ENCODE measurements around the gene MORN5.

The MORN5 gene

DNA sequence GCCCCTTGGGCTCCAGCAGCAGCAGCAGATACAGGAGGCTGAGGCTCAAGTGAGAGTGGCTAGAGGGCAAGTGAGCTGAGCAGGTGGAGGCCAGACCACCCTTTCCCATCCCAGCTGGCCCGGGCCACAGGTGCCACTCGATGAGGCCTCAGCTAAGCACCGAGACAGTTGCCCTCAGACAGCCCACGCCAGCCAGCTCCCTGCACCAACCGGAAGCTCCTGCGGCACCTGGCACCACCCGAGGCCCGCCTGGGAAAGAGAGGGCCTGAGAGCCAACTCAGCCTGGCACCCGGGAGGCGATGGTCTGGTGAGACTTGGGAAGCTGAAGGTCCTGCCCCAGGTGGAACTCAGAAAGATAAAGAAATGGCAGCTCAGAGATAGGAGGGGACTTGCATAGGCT lies 38.3 kb upstream of the MORN5 start:
- Histone ChIP-seq H3K9ac (no peak overlapping the region), H3K36me3 (ENCODE audit: control insufficient read depth, insufficient read depth, low read length) (no peaks in the 10 kb centered on the region), H3K27me3 (ENCODE audit: control insufficient read depth, insufficient read depth, low read length) (no peaks in the 10 kb centered on the region), H3K4me3 (ENCODE audit: low read depth, low read length) (no peak overlapping the region), H3K9me3 (ENCODE audit: control insufficient read depth, low read length) (no peaks in the 10 kb centered on the region), H2AFZ (no peak overlapping the region), H3K27ac (no peak overlapping the region), H3K4me2 (ENCODE audit: low read length) (no peak overlapping the region), H3K79me2 (no peaks in the 10 kb centered on the region), H3K4me1 (no peaks in the 10 kb centered on the region)
- TF ChIP-seq, protein P1, sequence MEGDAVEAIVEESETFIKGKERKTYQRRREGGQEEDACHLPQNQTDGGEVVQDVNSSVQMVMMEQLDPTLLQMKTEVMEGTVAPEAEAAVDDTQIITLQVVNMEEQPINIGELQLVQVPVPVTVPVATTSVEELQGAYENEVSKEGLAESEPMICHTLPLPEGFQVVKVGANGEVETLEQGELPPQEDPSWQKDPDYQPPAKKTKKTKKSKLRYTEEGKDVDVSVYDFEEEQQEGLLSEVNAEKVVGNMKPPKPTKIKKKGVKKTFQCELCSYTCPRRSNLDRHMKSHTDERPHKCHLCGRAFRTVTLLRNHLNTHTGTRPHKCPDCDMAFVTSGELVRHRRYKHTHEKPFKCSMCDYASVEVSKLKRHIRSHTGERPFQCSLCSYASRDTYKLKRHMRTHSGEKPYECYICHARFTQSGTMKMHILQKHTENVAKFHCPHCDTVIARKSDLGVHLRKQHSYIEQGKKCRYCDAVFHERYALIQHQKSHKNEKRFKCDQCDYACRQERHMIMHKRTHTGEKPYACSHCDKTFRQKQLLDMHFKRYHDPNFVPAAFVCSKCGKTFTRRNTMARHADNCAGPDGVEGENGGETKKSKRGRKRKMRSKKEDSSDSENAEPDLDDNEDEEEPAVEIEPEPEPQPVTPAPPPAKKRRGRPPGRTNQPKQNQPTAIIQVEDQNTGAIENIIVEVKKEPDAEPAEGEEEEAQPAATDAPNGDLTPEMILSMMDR (IDR thresholded peaks at IDR 0.05) = no peak

DNA sequence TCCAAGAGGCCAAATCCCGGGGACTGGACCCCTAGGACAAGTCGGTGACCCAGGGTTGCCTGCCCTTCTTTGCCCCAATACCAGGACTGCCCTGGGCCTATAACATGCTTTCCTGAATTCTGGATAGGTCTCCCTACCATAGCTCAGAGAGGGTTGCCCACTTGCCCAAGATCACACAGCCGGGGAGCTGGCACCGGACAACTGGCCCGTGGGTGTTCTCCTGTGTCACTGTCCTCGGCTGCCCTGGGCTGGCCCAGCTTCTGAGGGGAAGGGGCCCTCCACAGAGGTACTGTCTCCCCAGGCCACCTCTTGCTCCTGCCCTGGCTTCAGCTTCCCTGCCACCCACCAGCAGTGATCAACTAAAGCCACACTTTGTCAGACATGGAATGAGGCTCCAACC lies 37.8 kb upstream of the MORN5 start:
- no peaks in the 10 kb centered on the region for H3K79me2 ChIP-seq
- TF ChIP-seq, protein P1 (IDR thresholded peaks at IDR 0.05) = no peak
- H3K4me3 ChIP-seq (ENCODE audit: low read depth, low read length) = no peak overlapping the region
- no peak overlapping the region for H3K4me2 ChIP-seq (ENCODE audit: low read length)
- no peak overlapping the region for H3K9ac ChIP-seq
- H3K36me3 ChIP-seq (ENCODE audit: control insufficient read depth, insufficient read depth, low read length) = no peaks in the 10 kb centered on the region
- no peaks in the 10 kb centered on the region for H3K27me3 ChIP-seq (ENCODE audit: control insufficient read depth, insufficient read depth, low read length)
- no peaks in the 10 kb centered on the region for H3K4me1 ChIP-seq
- no peak overlapping the region for H2AFZ ChIP-seq
- no peaks in the 10 kb centered on the region for H3K9me3 ChIP-seq (ENCODE audit: control insufficient read depth, low read length)
- H3K27ac ChIP-seq = no peak overlapping the region

DNA sequence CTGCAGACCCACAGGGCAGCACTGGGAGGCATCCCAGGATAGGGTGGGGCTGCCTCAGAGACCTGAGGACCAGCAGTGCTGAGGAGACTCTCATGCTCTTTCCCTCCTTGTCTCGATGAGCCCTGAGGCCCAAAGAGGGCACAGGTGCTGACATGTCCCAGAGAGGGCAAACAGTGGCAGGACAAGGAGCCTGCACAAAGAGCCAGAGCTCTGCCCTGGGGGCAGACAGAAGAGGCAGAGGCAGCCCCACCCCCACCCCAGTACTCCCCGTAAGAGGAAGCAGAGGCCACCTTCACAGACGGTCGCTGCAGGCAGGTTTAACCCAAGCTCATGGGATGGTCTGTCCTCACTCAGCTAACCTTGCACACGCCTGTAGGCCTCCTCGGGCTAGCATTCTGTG lies 37.2 kb upstream of the MORN5 start:
- no peak overlapping the region for H3K4me3 ChIP-seq (ENCODE audit: low read depth, low read length)
- no peaks in the 10 kb centered on the region for H3K36me3 ChIP-seq (ENCODE audit: control insufficient read depth, insufficient read depth, low read length)
- no peaks in the 10 kb centered on the region for H3K4me1 ChIP-seq
- H3K4me2 ChIP-seq (ENCODE audit: low read length) = no peak overlapping the region
- no peaks in the 10 kb centered on the region for H3K9me3 ChIP-seq (ENCODE audit: control insufficient read depth, low read length)
- H3K79me2 ChIP-seq = no peaks in the 10 kb centered on the region
- no peaks in the 10 kb centered on the region for H3K27me3 ChIP-seq (ENCODE audit: control insufficient read depth, insufficient read depth, low read length)
- no peak overlapping the region for H3K9ac ChIP-seq
- TF ChIP-seq, protein P1 (IDR thresholded peaks at IDR 0.05) = no peak
- H2AFZ ChIP-seq = no peak overlapping the region
- no peak overlapping the region for H3K27ac ChIP-seq

DNA sequence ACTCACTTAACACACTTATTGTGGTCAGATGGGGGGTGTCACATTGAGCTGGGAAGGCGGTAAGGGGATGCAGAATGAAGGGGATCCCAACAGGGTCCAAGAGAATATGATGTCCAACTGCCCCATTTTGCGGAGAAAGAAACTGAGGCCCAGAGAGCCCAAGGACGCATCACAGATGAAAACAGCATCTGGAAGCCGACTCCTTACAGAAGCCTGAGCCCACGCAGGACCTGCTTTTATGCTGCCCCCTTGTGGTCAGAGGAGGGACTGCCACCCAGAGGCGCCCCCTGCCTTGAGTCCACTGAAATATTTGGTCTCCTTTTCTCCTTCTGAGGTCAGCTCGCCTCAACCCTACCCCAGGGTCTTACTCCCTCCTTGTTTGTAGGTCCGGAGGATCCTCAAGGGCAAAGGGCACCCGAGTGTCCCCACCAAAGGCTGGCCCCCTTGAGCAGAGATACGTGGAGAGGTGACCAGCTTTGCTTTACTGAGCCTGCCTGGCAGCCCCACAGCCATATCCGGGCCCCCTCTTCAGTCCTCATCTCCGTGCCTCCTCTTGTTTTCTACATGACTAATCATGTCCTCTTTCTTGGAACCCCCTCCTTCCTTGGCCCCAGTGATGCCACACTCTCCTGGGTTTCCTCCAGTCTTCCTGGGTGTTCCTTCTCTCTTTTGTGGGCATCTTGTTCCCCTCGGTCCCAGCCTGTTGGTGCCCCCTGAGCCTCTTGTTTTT lies 36.6 kb upstream of the MORN5 start:
- H3K4me3 ChIP-seq (ENCODE audit: low read depth, low read length) = no peak overlapping the region
- H3K36me3 ChIP-seq (ENCODE audit: control insufficient read depth, insufficient read depth, low read length) = no peaks in the 10 kb centered on the region
- TF ChIP-seq, protein P1 (IDR thresholded peaks at IDR 0.05) = peak; percentile 76
- H3K27me3 ChIP-seq (ENCODE audit: control insufficient read depth, insufficient read depth, low read length) = no peaks in the 10 kb centered on the region
- H3K4me2 ChIP-seq (ENCODE audit: low read length) = no peak overlapping the region
- no peaks in the 10 kb centered on the region for H3K79me2 ChIP-seq
- no peaks in the 10 kb centered on the region for H3K4me1 ChIP-seq
- H2AFZ ChIP-seq = no peak overlapping the region
- H3K9me3 ChIP-seq (ENCODE audit: control insufficient read depth, low read length) = no peaks in the 10 kb centered on the region
- no peak overlapping the region for H3K9ac ChIP-seq
- H3K27ac ChIP-seq = no peak overlapping the region

DNA sequence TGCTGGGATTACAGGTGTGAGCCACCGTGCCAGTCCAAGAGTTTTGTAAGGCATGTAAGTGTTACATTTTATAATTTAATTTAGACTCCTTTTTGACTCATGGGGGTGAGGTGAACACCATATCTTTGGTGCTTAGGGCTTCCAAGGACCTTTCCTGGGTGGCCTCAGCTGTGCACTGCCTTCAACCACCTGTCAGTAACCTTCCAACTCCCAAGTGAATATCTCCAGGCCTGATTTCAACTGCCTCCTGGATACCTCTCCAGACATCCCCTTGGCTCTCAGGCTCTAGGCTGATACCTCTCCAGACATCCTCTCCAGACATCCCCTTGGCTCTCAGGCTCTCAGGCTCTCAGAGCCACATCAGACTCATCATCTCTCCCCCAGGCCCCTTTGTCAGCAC lies 35.7 kb upstream of the MORN5 start:
- TF ChIP-seq, protein P1 (IDR thresholded peaks at IDR 0.05) = no peak
- no peak overlapping the region for H3K4me3 ChIP-seq (ENCODE audit: low read depth, low read length)
- no peaks in the 10 kb centered on the region for H3K9me3 ChIP-seq (ENCODE audit: control insufficient read depth, low read length)
- H2AFZ ChIP-seq = no peak overlapping the region
- no peaks in the 10 kb centered on the region for H3K79me2 ChIP-seq
- no peak overlapping the region for H3K27ac ChIP-seq
- H3K36me3 ChIP-seq (ENCODE audit: control insufficient read depth, insufficient read depth, low read length) = no peaks in the 10 kb centered on the region
- H3K9ac ChIP-seq = no peak overlapping the region
- H3K4me1 ChIP-seq = no peaks in the 10 kb centered on the region
- no peaks in the 10 kb centered on the region for H3K27me3 ChIP-seq (ENCODE audit: control insufficient read depth, insufficient read depth, low read length)
- H3K4me2 ChIP-seq (ENCODE audit: low read length) = no peak overlapping the region
